HG02763 (cell line): ENCODE data around the gene TPO.
"Not testable (repeated sequence)": the region's sequence is repeated elsewhere in the genome, so short reads cannot be mapped to it uniquely, and the experiment has no call there.

Experiments used
- ATAC-seq: cut with Tn5 transposase; IDR thresholded peaks from one replicate; pipeline ENCODE4 v1.9.1; 2021; ENCODE audit warnings: mild to moderate bottlenecking, moderate library complexity; ENCODE audit not compliant: unreplicated experiment

Gene TPO

GRCh38 chr2:1403565-1403964 is 9.7 kb upstream of the TPO start:
- ATAC-seq, result no peak

GRCh38 chr2:1405124-1405523 is 8.1 kb upstream of the TPO start:
- no peak for ATAC-seq

DNA sequence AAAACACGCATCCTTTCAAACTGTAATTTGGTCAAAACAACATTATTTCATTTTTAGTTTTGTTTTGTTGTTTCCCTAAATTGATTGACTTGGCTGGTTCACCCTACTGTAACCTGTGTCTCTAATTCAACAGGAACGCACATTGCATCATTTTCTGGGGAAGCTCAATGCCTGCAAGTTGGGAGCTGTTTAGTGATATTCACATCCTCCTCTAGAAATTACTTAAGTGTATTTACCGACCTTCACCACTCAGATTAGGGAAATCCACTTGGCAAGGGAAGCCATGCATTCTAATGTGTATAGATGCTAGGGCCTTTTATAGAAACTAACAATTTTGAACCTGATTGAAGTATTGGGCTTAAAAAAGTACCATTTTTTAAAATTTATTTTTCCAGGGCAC is 7.3 kb upstream of the TPO start:
- ATAC-seq, result no peak

GRCh38 chr2:1406434-1406833 is 6.8 kb upstream of the TPO start:
- ATAC-seq, result no peak

GRCh38 chr2:1407950-1408675 is 5.2 kb upstream of the TPO start:
- ATAC-seq, result no peak

- no peak for ATAC-seq
Measured at GRCh38 chr2:1414121-1414520, 858 bp downstream of the TPO start.

GRCh38 chr2:1414901-1415300 is 1.6 kb downstream of the TPO start:
- ATAC-seq, result not testable (repeated sequence)

DNA sequence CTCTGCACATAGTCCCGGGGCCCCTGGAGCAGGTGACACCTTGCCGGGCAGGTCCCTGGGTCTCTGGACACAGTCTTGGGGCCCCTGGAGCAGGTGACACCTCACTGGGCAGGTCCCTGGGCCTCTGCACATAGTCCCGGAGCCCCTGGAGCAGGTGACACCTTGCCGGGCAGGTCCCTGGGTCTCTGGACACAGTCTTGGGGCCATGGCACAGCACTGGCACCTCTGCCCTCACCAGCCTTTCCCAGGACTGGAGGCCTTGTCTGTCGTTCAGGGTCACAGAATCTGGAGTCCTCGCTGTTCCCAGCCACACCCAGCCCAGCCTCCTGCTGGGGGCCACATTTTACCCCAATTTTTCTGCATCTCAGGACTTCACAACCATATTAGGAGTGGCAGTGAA is 2.2 kb downstream of the TPO start:
- ATAC-seq, result no peak

DNA sequence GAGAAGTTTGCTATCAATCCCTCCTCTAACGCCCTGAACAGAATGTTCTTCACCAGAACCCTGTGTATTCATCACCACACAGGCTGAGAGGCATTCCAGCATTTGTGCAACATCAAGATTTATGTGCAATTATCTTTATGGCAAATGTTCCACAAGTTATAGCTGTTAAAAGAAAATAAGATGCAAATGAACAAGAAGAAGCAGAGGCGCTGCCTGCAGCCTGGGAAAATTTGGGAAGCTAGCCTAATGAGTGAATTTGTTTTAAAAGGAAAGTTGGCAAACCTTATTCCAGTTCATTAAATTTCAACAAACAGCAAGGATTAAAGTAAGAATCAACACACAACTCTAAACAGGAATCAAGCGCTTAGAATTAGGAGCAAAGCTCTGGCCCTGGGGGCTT is 5.3 kb downstream of the TPO start:
- ATAC-seq, result no peak

GRCh38 chr2:1420746-1421480 is 7.7 kb downstream of the TPO start:
- ATAC-seq, result no peak

DNA sequence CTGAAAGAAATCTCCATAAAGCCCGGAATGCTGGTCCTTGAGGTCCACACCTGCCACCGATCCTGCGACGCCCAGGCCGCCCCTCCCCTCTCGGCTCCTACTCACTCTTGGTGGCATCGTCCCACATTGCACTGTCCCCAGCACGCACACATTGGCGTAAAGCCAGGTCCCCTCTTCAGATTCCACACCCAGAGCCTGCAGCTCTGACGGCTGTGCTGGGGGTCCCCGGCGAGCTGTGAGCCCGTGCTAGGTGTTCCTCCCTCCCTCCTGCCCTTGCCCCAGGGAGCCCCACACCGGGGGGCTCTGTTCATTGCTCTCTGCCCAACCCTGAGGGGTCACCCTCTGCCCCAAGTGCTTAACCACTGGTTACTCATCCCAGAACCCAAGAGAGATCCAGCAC is 8.5 kb downstream of the TPO start:
- no peak for ATAC-seq

- ATAC-seq, result no peak
Measured at GRCh38 chr2:1422131-1422530, 8.9 kb downstream of the TPO start.

DNA sequence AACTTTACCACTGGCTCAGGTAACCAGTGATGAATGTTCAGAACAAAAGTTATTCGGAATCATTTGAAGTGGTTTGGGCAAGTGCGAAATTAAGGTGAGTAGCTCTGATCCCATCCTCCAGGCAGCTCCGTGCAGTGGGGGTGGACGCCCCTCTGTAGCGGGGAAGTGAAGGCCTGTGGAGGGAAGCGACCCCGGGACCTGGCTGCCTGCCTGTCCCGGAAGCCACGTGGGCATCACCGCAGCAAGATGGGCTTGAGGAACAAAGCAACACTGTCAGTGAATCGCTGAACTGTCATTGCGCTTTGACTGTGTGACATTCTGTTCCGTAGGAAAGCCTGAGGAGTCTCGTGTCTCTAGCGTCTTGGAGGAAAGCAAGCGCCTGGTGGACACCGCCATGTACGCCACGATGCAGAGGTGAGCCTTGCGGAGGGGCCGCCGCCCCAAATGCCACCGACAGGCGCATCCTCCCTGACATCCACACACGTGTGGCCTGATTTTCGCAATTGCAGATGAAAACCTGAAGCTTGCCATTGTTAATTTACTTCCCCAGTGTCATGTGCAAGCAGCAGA is 9.5 kb downstream of the TPO start:
- ATAC-seq, result no peak

DNA sequence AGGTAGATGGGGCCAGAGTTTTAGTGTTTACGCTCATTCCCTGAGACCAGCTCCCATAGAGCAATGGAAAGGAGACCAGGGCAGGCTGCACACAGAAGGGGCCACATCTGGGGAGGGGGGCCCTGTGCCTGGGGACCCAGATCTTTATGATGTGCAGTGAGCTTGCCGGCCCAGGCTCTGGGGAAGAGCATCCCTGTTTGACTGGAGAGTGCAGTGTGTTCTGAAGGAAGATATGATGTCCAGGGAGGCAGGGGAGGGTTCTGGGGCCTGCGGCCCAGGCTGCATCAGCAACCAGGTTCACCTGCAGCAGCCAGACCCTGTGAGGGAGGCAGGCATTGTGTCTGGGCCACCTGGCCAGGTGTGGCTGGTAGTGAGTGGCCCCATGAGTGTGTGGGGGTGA is 13.8 kb downstream of the TPO start:
- no peak for ATAC-seq

GRCh38 chr2:1429895-1430294 is 16.6 kb downstream of the TPO start:
- ATAC-seq, result no peak

DNA sequence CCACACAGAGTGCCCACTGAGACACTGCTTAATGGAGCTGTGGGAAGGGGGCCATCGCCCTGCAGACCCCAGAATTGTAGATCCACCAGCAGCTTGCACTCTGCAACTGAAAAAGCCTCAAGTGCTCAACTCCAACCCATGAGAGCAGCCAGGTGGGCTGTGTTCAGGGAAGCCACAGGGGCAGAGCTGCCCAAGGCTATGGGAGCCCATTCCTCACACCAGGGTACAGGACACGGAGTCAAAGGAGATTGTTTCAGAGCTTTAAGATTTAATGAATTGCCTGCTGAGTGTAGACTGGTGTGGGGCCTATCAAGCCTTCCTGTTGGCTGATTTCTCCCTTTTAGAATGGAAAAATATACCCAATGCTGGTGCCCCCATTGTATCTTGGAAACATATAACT is 17.2 kb downstream of the TPO start:
- no peak for ATAC-seq

DNA sequence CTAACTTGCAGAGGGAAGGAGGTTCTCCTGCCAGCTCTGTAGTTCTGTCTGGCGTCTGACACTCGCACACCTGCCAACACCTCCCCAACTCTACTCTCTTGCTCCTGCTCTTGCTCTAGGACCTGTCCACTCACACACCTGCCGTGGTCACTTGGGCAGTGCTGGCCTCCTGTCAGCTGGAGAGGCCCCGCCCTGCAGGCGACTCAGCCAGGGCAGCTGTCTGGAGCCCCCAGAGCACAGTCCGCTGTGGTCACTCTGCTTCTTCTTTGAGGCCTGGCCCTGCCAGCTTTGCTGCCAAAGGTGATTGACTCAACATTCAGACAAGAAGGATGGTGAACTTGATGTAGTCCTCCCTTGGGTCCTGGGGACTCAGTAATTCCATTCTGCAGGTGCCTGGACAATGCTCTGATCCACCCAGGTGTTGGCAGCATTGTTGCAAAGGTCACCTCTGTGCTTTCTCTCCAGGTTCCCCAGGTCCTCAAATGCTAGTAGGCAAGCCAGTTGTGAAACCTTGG is 18.7 kb downstream of the TPO start:
- ATAC-seq, result no peak

GRCh38 chr2:1432726-1433125 is 19.5 kb downstream of the TPO start:
- no peak for ATAC-seq

DNA sequence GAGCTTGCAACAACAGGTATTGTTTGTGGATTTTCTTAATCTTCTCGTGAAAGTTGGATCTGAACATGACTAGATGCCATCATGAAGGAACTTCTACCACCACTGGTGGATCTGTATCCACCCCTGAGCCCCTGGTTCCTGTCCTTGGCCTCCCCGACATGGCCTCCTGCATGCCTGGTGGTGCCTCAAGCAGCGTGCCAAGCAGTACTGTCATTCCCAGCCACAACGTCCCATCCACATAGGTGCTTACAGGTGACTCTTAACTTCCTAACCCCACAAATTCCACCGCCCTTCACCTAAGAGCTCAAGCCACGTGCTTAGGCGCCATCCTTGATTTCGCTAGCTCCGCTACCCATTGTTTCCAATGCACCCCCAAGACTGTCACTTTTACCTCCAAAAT is 23.1 kb downstream of the TPO start:
- no peak for ATAC-seq

DNA sequence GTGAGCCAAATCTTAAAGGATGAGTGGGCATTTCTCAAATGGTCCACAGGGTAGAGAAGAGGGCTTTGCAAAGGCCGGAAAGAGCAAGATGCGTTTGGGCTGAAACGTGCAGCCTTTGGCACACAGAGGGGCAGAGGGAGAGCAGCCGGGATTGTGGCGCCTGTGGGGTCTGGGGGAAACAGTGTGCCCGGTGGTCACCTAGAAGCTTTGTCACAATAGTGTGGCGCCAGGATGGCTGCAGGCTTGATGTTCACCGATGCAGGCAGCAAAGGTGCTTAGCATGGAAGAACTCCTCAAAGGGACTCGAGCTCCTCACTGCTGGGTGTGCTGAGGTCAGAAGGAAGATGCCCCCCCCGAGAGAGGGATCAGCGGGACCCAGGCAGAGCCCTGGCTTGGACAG is 23.8 kb downstream of the TPO start:
- ATAC-seq, result no peak

DNA sequence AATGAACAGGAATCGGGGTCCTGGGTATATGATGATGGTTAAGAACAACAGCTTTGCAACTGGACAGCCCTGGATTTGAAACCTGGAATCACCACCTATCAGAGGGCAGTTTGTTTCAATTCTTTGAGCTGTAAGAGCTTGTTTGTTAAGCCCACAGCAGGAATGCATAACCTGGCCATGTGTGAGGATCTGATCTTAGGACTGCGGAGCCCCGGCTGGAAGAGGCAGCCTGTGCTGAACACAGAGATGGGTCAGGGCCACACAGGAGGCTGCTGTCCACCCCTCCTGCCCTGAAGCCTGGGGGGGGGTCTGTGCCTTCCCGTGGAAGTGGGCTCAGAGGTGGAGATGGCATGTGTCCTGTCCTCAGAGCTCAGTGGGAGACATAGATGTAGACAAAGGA is 24.3 kb downstream of the TPO start:
- ATAC-seq, result no peak

- ATAC-seq, result no peak
Measured at GRCh38 chr2:1438972-1439371, 25.7 kb downstream of the TPO start.
